Keratinocyte (primary cell): Measurements from ENCODE around the gene PNMA1. TPM values are rescaled to one million over a fixed set of nuclear protein-coding genes. Genes with fewer than 3 reads are reported as not detected.

ENCODE experiments used
- DNase-seq: peaks from one replicate; pipeline ENCODE4 v3.0.0-alpha.2; 2011; ENCODE audit warnings: low read depth, missing footprints, low spot score
- FAIRE-seq: peaks from 2 replicates; lab custom pipeline; 2011; peaks lifted over from hg19 to GRCh38; lab: Jason Lieb, UNC
- H2AFZ ChIP-seq: 2 replicates; pipeline ENCODE4 v1.6.0; 2012; ENCODE audit warnings: low read length, control low read depth, inconsistent platforms; ENCODE audit not compliant: control insufficient read depth
- H3K27ac ChIP-seq: 2 replicates; pipeline ENCODE4 v1.5.1; 2011; ENCODE audit warnings: low read length; ENCODE audit not compliant: control insufficient read depth, insufficient read depth
- H3K27me3 ChIP-seq: 3 replicates; pipeline ENCODE4 v1.6.0; 2011; ENCODE audit warnings: low read length; ENCODE audit not compliant: control insufficient read depth, insufficient read depth; ENCODE audit errors: extremely low read depth
- H3K36me3 ChIP-seq, 2 experiments: 2 replicates in 1 of 2; 3 replicates in 1 of 2; pipeline ENCODE4 v1.5.1; 2011; ENCODE audit warnings: low read length in 2 of 2, mild to moderate bottlenecking in 1 of 2; ENCODE audit not compliant: control insufficient read depth in 2 of 2, insufficient read depth in 2 of 2; ENCODE audit errors: extremely low read depth in 1 of 2
- H3K4me1 ChIP-seq: 3 replicates; pipeline ENCODE4 v1.5.1; 2011; ENCODE audit warnings: low read length; ENCODE audit not compliant: control insufficient read depth, insufficient read depth; ENCODE audit errors: extremely low read depth
- H3K4me2 ChIP-seq: 3 replicates; pipeline ENCODE4 v1.6.0; 2011; ENCODE audit warnings: low read depth, low read length; ENCODE audit not compliant: control insufficient read depth, insufficient read depth; ENCODE audit errors: extremely low read depth
- H3K4me3 ChIP-seq, 3 experiments: fragments of 200-600 bp in 1 of 3; sonication (generic) in 1 of 3; 2 replicates in 2 of 3; 3 replicates in 1 of 3; pipeline ENCODE4 v1.5.1; 2011 to 2016; ENCODE audit warnings: low read length in 3 of 3, mild to moderate bottlenecking in 3 of 3, control low read depth in 2 of 3, inconsistent platforms in 1 of 3, low read depth in 1 of 3, mixed read lengths in 1 of 3, mixed run types in 1 of 3, moderate library complexity in 1 of 3; ENCODE audit not compliant: control insufficient read depth in 2 of 3, insufficient read depth in 2 of 3; ENCODE audit errors: extremely low read depth in 1 of 3
- H3K79me2 ChIP-seq: 2 replicates; pipeline ENCODE4 v1.6.0; 2012; ENCODE audit warnings: low read length; ENCODE audit not compliant: control insufficient read depth, insufficient read depth
- H3K9ac ChIP-seq: 3 replicates; pipeline ENCODE4 v1.6.0; 2011; ENCODE audit warnings: low read length; ENCODE audit not compliant: control insufficient read depth, insufficient read depth; ENCODE audit errors: extremely low read depth
- H3K9me1 ChIP-seq: 3 replicates; pipeline ENCODE4 v1.6.0; 2011; ENCODE audit warnings: low read length; ENCODE audit not compliant: control insufficient read depth, insufficient read depth; ENCODE audit errors: extremely low read depth
- H3K9me3 ChIP-seq: 2 replicates; pipeline ENCODE4 v1.5.1; 2012; ENCODE audit warnings: low read depth, low read length; ENCODE audit not compliant: control insufficient read depth
- H4K20me1 ChIP-seq: 3 replicates; pipeline ENCODE4 v1.6.0; 2011; ENCODE audit warnings: low read length; ENCODE audit not compliant: control insufficient read depth, insufficient read depth; ENCODE audit errors: extremely low read depth
- CTCF ChIP-seq, 3 experiments: IDR thresholded peaks in 1 of 3; conservative IDR thresholded peaks in 1 of 3; optimal IDR thresholded peaks in 1 of 3; 2 replicates in 2 of 3; 3 replicates in 1 of 3; pipeline versions ENCODE3 to v1.5.1; 2011; ENCODE audit warnings: low read length in 3 of 3, mild to moderate bottlenecking in 3 of 3, moderate library complexity in 2 of 3, control low read depth in 1 of 3, inconsistent platforms in 1 of 3; ENCODE audit not compliant: insufficient read depth in 2 of 3; ENCODE audit errors: extremely low read depth in 1 of 3
- EZH2 ChIP-seq: IDR thresholded peaks from one replicate; pipeline ENCODE4 v1.6.1; 2012; ENCODE audit warnings: inconsistent platforms, mild to moderate bottlenecking, low read length, moderate library complexity
- dilution Hi-C: fragments of 300-500 bp; cut with MboI; formaldehyde crosslinking; loops from one replicate; pipeline ENCODE4 v1.7.0; 2020; ENCODE audit warnings: low sequenced_read_pairs; ENCODE audit not compliant: extremely low pct_ligation_motif_present
- polyA plus RNA-seq, 5 experiments: library from polyadenylated mRNA; depleted of rRNA in 3 of 5; stranded (reverse) in 3 of 5; stranded (forward) in 1 of 5; unstranded in 1 of 5; fragments of >200 nt; gene quantifications; 1 replicate in 1 of 5; 2 replicates in 3 of 5; 3 replicates in 1 of 5; pipeline versions ENCODE4 v1.2.1 to v1.2.3, GENCODE V29; 2011 to 2012; ENCODE audit warnings: missing spikeins in 2 of 5, low read depth in 1 of 5, low replicate concordance in 1 of 5

PNMA1 gene
- polyA plus RNA-seq, 1 donor (not counting 4 experiments of a cell fraction or from before 2014, with no cell fraction given), result 8.2 TPM

DNA sequence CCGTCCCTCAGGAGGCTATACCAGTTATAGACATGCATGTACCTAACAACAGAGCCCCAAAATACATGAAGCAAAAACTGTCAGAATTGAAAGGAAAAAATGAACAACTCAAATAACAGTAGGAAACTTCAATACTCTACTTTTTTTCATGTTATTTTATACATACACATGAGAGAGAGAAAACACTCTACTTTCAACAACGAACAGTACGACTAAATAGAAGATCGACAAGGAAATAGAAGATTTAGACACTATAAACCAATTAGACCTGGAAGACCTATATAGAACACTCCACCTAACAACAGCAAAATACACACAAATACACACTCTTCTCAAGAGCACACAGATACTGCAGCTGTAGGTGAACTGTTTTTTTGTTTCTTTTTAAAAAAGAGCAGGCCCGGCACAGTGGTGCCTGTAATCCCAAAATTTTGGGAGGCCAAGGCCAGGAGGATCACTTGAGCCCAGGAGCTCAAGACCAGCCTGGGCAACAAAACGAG is 34.7 kb upstream of the PNMA1 start:
- H3K9me1 ChIP-seq, result peaks cover 13% of the 10 kb centered on the region
- dilution Hi-C loops, result loop anchor here (5.0 kb wide), 1 partner anchor 33 kb away; no protein-coding TSS in a partner anchor
- H3K4me2 ChIP-seq, result peak overlapping the region; percentile 45
- TF ChIP-seq CTCF (optimal IDR thresholded peaks at IDR 0.05 in 1 of 3, IDR thresholded peaks at IDR 0.05 in 1 of 3, conservative IDR thresholded peaks at IDR 0.05 in 1 of 3; ENCODE audit: extremely low read depth in 1 of 3, insufficient read depth in 2 of 3, low read length in 3 of 3), result no peak
- TF ChIP-seq EZH2, result no peak
- H3K27ac ChIP-seq, result peak overlapping the region; percentile 57
- no peaks in the 10 kb centered on the region for H3K9me3 ChIP-seq
- H3K9ac ChIP-seq, result peak overlapping the region; percentile 49
- peaks cover 3 to 14% of the 10 kb centered on the region in 2 experiments for H3K36me3 ChIP-seq
- H3K79me2 ChIP-seq, result peaks cover 100% of the 10 kb centered on the region
- FAIRE-seq, result no peak
- peaks cover 2% of the 10 kb centered on the region for H4K20me1 ChIP-seq
- no peak overlapping the region for H2AFZ ChIP-seq
- no peak for DNase-seq
- H3K4me1 ChIP-seq, result peaks cover 93% of the 10 kb centered on the region
- no peaks in the 10 kb centered on the region for H3K27me3 ChIP-seq
- H3K4me3 ChIP-seq, result peak overlapping the region in 1 of 3 experiments; percentile 16

DNA sequence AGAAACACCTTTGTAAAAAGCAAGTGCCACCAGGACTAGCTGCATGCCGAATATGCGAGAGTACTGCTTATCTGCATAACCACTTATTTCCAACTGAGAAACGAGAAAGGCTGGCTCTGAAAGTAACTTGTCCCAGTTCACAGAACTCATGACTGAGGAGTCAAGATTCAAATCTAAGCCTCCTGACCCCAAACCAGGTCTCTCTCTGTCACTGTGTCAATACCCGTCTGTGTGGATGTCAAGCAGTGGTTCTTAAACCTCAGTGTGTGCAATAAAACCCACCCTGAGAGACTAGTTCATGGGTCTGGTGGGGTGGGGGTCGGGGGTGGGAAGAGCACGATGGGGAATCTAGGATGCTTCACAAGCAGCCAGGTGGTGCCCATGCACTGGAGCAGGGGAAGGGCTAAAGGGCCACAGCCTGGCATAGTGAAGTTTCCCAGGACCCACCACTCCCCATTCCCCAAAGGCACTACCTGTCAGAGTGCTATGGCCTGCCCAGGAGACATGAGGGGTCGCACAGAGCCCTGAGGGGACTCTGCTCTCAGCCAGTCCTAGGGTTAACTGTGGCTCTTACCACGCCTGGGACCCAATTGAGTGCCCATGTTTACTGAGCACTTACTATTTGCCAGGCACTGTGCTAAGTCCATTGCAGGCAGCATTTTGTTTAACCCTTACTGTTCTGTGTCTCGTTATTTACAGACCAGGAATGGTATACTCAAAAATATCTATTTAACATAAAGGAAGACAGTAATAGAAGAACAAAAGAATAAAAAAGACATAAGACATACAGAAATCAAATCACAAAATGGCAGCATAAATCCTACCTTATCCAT is 33.4 kb upstream of the PNMA1 start:
- Histone ChIP-seq H3K27me3 (no peaks in the 10 kb centered on the region), H3K9me1 (peaks cover 15% of the 10 kb centered on the region), H3K9ac (peak overlapping the region; percentile 56), H4K20me1 (peaks cover 3% of the 10 kb centered on the region), H3K4me3 (no peak overlapping the region), H2AFZ (no peak overlapping the region), H3K4me1 (peaks cover 93% of the 10 kb centered on the region), H3K79me2 (peaks cover 100% of the 10 kb centered on the region), H3K4me2 (peak overlapping the region; percentile 7), H3K27ac (peak overlapping the region; percentile 89), H3K36me3 (peaks cover 3 to 9% of the 10 kb centered on the region in 2 experiments), H3K9me3 (no peaks in the 10 kb centered on the region)
- TF ChIP-seq CTCF (optimal IDR thresholded peaks at IDR 0.05 in 1 of 3, IDR thresholded peaks at IDR 0.05 in 1 of 3, conservative IDR thresholded peaks at IDR 0.05 in 1 of 3; ENCODE audit: extremely low read depth in 1 of 3, insufficient read depth in 2 of 3, low read length in 3 of 3) (no peak), EZH2 (no peak)
- dilution Hi-C loops, result loop anchor here (5.0 kb wide), 1 partner anchor 35 kb away; no protein-coding TSS in a partner anchor
- FAIRE-seq (peak; percentile 44), DNase-seq (no peak)
